Pulmonary artery endothelial cell (primary cell): Measurements from ENCODE around the gene SIGLEC15. TPM values are rescaled to one million over a fixed set of nuclear protein-coding genes. Genes with fewer than 3 reads are reported as not detected.
"Not testable (repeated sequence)": the region's sequence is repeated elsewhere in the genome, so short reads cannot be mapped to it uniquely, and the experiment has no call there.

Experiments used
- DNase-seq: peaks from one replicate; pipeline ENCODE4 v3.0.0-alpha.2; 2011; ENCODE audit warnings: low read depth, low spot score
- total RNA-seq: library from RNA; depleted of rRNA; stranded (reverse); fragments of >200 nt; gene quantifications from 2 replicates; pipeline ENCODE4 v1.2.3, GENCODE V29; 2014

SIGLEC15 gene
- total RNA-seq, 1 donor from 2014 or later = 0.13 TPM

DNA sequence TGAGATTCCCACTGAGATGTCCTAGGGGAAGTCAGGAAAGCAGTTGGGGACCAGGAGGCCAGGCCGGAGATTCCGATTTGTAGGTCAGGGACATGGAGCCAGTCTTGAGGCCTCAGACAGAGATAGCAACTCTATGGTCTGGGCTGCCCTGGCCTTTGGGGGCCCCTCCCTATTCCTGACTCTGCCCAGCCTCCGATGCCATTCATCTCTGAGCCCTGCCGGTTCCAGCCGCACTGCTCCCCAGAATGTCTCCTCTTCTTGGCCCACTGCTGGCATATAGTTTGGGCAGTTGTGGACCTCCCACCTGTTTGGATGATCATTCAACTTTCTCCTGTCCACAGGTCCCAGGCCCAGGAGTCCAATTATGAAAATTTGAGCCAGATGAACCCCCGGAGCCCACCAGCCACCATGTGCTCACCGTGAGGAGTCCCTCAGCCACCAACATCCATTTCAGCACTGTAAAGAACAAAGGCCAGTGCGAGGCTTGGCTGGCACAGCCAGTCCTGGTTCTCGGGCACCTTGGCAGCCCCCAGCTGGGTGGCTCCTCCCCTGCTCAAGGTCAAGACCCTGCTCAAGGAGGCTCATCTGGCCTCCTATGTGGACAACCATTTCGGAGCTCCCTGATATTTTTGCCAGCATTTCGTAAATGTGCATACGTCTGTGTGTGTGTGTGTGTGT lies 16.4 kb downstream of the SIGLEC15 start:
- DNase-seq = no peak

DNA sequence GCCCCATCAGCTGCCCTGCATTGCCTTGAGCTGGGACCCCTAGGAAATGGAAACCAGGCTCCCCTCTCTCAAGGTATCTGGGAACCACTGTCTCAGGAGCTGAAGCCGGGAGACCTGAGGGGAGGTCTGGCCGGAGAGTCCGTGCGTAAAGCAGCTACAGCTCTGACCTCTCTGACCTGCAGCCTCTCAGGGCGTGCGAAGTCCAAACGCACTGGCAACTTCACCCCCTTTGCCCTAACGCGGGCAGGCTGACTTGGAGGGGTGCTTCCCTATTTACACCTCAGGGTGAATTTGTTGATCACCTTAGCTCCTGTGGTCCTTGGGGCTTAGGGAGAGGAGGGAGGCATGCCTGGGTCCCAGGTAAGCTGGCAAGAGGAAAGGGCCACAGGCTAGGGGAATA lies 17.5 kb downstream of the SIGLEC15 start:
- DNase-seq = no peak

DNA sequence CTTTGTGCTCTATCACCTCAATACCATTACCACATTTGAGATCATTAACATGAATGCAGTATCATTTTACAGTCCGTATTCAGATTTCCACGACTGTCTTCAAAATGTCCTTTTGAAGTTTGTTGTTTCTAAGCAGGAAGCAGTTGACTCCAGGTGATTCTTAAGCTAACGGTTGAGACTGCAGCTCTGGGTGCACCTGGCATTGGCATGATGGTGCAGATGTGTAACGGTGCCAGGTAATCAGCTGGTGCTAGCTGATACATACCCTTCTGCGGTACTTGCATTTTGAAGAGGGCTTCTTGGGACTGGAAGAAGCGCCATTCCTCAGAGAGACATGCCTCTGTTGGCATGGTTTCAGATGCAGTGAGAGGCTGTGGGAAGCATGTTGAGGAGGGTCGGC lies 19.5 kb downstream of the SIGLEC15 start:
- no peak for DNase-seq

DNA sequence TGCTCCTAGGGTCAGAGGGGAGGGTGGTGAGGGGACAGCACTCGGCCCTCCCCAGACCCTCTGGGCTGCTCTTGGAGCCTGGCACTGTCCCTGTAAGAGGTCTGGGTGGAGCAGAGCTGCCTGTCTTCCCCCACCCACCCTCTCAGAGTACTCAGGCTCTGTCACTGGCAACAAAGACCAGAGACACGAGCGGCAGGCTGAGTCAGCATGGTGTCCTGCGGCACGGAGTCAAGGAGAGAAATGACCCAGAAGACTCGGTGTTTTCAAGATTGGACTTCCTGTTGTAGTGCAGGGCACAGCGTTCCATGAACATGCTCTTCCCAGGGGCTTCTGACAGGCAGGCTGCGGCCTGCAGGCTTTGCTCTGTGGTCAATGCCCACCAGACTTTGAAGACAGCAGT lies 19.9 kb downstream of the SIGLEC15 start:
- no peak for DNase-seq

DNA sequence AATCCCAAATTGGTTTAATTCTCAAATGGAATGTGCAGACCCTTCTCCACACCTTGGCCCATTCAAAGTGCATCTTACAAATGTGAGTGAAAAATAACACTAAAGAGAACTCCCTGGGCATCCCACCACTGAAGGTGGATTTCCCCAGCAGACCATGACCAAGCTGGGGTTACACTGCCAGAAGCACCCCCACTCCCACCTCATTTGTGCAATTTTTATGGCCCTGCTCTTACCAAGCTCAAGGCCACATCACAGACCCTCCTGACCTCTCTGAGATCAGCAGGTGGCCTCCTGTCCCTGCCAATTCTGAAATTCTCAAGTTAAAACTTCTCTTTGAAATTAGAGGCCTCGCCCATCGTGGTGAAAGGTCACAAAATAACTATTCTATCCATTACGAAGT lies 21.6 kb downstream of the SIGLEC15 start:
- no peak for DNase-seq

DNA sequence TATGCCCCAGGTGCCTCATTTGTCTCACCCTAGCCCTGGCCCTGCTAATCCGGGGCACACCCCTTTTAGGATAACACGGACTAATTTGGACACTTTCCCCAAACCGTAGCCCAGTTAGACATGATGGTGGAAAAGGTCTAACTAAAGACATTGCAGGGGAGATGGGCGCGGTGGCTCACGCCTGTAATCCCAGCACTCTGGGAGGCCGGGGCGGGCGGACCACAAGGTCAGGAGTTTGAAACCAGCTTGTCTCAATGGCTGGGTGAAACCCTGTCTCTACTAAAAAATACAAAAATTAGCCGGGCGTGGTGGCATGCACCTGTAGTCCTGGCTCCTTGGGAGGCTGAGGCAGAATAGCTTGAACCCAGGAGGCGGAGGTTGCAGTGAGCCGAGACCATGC lies 23.2 kb downstream of the SIGLEC15 start:
- DNase-seq = not testable (repeated sequence)

DNA sequence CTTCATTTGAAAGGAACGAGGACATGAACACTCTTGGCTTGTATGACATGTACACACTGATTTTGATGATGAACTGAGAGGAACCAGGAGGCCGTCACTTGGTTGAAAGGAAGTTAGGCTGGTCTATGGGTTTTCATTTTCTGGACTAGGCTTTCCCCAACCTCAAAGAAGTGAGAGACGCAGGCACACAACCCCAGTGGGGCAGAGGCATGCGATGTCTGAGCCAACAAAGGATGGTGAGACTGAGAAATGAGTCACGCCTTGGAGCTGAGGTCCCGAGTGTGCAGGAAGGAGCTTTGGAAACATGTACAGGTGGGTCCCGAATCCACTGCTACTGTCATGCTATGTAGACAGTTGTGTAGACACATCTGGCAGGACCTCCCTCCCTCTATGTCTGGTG lies 24.1 kb downstream of the SIGLEC15 start:
- no peak for DNase-seq

DNA sequence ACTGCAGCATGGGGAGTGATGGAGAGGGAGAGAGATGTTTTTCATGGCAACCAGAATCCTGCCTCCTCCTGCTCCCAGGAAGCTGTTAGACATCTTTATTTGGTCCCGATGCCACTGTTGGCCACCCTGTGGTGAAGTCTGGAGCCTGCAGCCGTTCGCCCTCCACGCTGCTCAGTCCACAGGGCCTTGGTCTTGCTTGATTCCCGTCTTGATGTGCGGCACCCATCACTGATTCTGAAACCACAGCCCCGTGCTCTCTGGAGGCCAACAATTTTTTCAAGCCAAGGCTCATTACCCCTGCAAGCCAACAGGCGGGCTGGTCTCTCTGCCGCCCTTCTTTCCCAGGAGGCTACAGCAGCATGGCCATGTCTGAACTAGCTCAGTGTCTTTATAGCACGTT lies 24.5 kb downstream of the SIGLEC15 start:
- DNase-seq = no peak

DNA sequence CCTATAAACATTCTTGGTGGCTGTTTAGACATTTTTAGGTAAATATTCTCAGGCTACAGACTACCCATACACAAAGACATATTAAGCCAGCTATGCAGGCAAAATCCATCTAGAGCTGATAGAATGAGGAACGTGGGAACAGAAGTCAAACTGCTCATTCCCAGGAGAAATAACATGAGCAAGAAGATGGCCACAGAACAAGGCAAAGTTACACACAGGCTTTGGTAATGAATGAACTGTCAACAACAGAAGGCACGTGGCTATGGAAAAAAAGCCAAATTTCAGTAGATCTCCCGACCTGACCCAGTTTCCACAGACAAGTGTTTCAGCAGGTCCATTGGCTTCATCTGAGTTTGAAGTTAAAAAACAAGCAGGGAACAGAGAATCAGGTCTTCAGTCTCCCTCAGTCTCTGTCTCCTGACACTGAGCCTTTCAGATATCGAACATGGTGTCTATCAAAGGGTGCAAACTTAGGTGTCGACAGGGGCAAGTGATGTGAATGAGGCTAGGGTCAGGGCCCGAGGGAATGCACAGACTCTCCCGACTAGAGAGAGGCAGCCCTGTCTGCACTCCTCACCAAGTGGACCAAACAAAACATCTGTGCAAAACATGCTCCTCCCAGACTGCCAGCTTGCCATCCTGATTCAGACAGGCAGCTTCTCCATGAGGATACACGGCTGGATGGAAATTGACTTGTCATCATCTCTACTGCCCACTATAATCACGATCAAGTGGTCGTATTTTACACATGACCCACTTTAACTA lies 25.9 kb downstream of the SIGLEC15 start:
- no peak for DNase-seq

DNA sequence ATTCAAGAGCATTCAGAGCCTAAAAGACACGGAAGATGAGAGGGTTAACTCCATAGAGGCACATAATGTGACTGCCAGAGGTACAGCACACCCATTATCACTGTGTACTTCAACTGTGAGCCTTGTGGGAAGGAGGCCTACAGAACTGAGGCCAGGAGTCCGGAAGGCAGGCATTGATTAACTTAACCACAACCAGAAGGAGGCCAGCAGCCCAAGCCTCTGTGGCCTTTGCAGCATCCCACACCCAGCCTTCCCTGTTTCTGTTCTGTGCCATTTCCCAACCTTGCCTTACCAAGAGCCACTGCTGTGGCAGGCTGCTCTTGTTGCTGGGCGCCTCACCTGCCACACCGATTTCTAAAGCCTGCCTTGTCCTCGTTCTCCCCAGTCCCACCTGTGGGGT lies 27.2 kb downstream of the SIGLEC15 start:
- DNase-seq = no peak

DNA sequence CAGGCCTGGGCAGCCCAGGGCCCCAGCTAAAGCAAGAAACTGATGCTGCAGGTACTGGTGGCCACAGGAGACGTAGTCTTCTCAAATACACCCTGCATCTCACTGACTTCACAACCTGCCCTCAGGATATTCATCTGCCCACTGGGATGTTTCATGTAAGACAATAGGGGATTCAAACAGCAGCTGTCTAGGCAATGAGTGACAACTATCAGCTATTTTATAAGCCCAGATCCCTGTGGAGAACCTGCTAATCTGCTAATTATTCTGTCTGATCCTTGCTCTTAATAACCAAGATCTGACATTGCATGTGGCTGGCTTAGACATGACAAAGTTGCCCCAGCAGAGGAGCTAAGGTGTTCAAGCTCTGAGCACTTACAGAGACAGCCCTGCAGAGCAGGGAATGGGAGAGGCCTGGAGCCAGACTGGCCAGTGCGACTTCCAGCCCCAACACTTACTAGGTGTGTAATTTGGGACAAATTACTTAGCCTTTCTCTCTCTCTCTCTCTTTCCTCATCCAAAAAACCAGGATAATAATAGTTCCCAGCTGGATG lies 28.6 kb downstream of the SIGLEC15 start:
- no peak for DNase-seq

DNA sequence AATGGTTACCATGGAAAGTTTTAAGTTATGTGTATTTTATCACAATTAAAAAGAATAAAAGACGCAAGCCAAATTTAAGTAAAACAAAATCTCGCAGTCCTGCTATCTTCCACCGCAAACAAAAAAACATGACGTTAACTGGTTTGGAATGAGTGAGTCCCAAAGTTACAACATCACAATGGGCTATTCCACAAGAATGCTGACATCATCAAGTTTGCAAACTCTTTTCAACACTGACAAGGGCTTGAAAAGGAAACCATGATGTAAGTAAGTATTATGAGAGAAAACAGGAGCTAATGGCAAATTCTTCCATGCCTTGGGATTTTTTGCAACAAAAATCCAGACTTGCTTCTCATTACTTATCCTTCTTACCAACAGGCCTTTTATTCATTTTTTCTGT lies 31.1 kb downstream of the SIGLEC15 start:
- DNase-seq = no peak

DNA sequence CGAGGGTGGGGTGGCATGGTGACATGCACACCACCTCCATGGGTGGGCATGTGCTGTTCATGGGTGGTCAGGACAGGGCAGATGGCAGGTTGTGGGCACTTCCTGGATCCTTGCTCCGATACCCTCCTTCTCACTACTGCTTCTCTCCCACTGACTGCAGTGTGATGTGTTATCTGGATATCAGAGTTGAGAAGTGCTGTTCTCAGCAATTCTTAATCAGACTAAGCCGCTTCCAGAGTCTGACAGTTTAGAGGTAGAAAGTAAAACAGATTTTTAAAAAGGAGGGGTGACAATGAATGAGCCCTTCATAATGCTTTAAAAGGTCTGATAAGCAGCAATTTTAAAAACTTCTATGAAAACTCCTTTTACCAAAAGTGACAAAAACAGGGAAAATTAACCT lies 33.9 kb downstream of the SIGLEC15 start:
- DNase-seq = no peak

DNA sequence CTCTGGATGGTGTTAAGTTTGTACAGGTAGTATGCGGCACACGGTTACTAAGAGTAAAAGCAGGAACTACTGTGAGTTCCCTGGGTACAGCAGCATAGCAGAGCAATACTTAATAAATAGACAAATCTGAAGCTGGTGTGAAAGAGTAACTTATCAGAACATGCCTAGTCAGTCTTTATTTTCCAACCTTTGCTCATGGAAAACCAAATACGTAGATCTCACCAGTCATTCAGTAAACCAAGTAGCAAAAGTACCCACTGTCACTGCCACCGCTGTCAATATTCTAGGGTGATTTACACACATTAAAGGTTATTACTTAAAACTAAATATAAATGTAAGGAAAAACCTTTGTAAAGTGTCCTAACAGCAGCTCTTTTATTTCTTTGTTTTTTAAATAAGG lies 35.0 kb downstream of the SIGLEC15 start:
- no peak for DNase-seq

DNA sequence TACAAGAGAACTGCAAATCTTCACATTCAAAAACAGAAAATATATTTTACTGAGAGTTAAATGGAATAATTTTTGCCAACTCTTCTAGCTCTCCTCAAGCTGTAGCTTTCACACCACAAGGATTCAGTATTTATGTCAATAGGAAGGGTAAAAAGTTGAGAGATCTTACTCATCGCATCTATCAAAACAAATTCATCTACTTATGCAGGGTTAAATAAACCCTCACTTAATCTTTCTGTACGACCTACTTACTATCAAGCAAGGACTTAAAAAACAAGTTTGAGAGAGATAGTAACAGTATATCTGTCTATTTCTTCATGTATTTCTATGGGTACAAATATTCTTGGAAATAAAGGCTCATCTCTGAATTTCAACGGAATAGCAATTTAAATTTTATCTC lies 35.5 kb downstream of the SIGLEC15 start:
- DNase-seq = no peak

DNA sequence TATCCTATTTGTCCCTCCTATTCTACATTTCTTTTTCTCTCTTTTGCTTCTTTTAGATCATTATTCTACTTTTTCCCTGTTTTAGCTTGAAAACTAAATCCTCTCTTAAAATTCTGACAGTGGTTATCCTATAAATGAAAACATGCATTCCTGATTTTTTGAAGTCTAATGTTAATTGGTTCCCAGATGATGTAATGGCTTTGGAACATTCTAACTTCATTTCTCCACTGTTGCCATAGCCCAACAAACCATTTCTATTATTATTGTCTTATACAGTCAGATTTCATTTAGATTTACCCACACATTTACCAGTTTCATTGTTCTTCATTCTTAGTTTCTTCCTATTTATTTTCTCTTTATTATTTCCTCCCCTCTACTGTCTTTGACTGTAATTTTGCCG lies 36.5 kb downstream of the SIGLEC15 start:
- DNase-seq = no peak

DNA sequence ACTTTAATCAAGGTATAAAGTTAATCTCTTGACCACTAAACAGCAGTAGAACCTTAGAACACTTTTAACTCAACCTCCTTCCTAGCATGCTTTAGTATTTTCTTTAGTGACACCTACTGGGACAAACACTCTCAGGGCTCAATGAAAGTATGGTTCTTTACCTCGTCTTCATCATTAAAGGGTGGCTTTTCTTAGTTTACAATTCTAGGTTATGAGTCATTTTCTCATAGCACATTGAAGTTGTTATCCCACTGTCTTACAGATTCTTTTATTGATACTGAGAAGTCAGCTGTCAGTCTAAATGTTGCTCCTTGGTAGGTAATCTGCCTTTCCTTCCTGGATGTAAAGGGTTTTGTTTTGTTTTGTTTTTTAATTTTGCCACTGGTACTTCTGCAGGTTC lies 38.0 kb downstream of the SIGLEC15 start:
- no peak for DNase-seq

DNA sequence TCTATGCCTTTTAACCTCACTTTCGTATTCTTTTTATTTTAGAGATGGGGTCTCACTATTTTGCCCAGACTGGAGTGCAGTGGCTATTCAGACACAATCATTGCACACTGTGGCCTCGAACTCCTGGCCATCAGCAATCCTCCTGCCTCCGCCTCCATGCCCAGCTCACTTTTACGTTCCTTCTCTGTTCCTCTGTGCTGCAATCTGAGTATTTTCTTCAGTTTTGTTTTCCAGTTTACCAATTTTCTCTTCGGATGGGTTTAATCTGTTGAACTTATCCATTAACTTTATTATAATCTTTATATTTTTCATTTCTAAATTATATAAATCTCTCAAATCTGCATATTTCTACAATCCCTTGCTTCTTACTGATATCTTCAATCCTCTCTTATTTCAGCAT lies 38.6 kb downstream of the SIGLEC15 start:
- no peak for DNase-seq

DNA sequence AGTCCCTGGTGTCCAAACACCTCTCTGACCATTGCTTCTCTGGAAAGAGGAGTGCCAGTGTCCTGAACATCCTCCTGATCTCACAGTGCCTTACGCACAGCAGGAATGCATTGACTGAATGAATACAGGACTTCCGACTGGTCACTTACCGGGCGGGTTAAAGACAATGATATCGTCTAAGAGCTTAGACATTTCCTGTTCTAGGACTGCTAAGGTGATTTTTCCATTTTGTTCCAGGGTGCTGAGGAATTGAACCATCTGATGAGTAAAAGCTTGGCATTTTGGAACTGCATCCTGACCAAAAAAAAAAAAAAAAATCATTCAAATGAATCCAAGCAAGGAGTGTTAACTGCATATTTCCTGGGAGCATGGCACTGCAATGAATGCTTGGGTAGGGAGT lies 40.0 kb downstream of the SIGLEC15 start:
- no peak for DNase-seq

DNA sequence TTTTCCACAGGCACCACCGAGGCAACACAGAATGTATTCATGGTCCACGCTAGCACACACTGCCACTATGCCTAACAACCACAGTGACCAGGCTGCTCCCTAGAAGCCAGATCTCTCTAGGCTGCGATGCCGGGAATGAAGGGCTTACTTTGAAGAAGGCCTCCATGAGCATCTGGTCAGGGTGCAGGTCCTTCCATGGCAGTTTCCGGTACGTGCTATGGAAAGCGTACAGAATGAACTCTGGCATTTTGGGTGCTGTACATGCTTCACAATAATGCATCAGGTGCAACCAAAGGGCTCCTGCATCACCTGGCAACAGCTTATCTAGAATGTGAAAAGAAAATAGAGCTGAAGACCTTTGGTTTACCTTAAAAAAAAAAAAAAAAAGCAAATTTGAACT lies 44.9 kb downstream of the SIGLEC15 start:
- no peak for DNase-seq

DNA sequence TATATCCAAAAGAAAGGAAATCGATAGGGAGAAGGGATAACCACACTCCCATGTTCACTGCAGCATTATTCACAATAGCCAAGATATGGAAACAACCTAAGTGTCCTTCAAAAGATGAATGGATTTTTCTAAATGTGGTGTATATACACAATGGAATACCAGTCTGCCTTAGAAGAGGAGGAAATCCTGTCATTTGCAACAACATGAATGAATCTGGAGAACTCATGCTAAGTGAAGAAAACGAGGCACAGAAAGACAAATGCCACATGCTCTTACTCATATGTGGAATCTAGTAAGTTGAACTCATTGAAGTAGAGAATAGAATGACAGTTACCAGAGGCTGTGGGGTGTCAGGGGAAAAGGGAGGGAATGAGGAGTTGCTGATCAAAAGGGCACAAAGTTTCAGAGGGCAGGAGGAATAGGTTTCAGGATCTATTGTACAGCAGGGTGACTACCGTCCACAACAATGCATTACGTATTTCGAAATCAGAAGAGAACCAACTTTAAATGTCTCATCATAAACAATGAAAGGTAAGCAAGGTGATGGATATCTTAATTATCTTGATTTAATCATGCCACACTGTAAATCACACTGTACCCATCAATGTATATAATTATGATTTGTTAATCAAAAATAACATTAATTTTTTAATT lies 46.1 kb downstream of the SIGLEC15 start:
- no peak for DNase-seq

DNA sequence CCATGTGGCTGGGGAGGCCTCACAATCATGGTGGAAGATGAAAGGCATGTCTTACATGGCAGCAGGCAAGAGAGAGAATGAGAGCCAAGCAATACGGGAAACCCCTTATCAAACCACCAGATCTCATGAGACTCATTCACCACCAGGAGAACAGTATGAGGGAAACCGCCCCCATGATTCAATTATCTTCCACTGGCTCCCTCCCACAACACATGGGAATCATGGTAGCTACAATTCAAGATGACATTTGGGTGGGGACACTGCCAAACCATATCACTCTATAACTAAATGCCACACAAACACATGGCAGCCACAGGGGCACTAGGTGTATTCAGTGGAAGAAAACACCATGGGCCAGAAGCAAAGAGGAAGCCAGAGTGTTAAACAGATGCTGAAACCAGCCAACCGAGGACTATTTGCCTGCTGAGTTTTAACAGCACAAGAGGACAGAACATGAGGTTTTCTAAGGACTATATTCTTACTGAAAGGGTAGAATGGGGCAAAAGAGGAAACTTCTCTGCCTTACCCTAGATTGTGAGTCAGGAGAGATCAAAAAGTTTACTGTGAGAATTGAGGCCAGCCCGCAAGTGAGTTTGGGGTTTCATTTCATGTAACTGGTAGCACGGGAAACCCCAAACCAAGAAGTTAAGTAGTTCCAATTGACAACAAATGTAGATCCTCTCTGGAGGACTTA lies 49.2 kb downstream of the SIGLEC15 start:
- DNase-seq = no peak
